GM12801 (cell line): ENCODE results near the gene FBXW7.

ENCODE experiments used
- TF ChIP-seq, protein P1 (sequence below): IDR thresholded peaks from one replicate; pipeline ENCODE4 v1.5.1; 2011; ENCODE audit warnings: control low read depth; ENCODE audit not compliant: insufficient read length; ENCODE audit errors: extremely low read depth

FBXW7 gene

DNA sequence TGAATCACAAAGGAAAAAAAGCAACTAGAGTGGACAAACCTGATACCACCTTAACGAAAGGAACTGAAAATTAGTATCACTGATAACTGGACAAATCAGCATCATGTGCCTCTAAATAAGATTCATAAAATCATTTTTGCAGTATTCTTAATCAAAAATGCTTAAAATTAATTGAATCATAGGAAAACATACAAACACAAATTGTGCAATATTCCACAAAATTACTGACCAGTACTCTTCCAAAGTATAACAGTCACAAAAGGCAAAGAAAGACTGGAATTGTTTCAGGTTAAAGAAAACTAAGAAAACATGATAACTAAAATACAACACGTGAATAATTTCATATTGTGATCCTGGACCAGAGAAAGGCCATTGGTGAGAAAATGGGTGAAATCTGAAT is 27.1 kb downstream of the FBXW7 start:
- TF ChIP-seq, protein P1, sequence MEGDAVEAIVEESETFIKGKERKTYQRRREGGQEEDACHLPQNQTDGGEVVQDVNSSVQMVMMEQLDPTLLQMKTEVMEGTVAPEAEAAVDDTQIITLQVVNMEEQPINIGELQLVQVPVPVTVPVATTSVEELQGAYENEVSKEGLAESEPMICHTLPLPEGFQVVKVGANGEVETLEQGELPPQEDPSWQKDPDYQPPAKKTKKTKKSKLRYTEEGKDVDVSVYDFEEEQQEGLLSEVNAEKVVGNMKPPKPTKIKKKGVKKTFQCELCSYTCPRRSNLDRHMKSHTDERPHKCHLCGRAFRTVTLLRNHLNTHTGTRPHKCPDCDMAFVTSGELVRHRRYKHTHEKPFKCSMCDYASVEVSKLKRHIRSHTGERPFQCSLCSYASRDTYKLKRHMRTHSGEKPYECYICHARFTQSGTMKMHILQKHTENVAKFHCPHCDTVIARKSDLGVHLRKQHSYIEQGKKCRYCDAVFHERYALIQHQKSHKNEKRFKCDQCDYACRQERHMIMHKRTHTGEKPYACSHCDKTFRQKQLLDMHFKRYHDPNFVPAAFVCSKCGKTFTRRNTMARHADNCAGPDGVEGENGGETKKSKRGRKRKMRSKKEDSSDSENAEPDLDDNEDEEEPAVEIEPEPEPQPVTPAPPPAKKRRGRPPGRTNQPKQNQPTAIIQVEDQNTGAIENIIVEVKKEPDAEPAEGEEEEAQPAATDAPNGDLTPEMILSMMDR, result no peak

DNA sequence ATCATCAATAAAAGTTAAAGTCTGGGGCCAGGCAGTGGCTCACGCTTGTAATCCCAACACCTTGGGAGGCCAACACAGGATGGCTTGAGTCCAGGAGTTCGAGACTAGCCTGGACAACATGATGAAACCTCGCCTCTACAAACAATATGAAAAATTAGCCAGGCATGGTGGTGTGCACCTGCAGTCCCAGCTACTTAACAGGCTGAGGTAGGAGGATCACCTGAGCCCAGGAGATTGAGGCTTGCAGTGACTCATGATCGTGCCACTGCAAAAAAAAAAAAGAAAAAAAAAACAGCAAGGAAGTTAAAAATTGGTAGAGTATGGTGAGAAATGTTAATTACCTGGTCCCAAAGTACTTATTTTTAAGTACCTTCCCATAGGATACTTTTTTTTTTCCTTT is 27.5 kb downstream of the FBXW7 start:
- TF ChIP-seq, protein P1, result no peak

DNA sequence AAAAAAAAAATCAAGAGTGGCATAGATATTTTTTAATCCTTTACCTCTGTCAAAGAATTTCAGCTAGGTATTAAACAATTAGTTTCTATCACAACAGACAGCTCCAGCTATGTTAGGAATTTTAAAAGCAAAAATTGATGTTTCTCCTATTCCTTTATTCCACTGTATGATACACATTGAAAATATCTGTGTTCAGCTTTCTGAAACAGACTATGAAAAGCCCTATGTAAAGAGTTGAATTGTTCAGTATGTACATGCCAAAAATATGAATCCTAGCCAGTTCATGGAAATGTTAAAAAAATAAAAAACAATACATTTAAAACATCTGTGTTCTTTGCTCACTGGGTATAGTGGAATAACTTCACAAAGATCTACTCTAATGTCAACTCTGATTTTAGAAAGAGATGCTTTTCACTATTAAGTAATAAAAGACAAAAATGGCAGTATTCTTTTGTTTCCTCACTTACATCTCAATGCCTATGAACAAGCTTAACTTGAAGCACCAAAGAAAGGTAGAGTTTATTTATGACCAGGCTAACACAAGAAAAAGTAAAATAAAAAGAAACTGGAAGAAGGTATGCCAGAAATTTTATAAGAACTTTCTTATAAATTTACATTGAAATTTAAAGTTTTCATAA is 32.1 kb downstream of the FBXW7 start:
- TF ChIP-seq, protein P1, result no peak

DNA sequence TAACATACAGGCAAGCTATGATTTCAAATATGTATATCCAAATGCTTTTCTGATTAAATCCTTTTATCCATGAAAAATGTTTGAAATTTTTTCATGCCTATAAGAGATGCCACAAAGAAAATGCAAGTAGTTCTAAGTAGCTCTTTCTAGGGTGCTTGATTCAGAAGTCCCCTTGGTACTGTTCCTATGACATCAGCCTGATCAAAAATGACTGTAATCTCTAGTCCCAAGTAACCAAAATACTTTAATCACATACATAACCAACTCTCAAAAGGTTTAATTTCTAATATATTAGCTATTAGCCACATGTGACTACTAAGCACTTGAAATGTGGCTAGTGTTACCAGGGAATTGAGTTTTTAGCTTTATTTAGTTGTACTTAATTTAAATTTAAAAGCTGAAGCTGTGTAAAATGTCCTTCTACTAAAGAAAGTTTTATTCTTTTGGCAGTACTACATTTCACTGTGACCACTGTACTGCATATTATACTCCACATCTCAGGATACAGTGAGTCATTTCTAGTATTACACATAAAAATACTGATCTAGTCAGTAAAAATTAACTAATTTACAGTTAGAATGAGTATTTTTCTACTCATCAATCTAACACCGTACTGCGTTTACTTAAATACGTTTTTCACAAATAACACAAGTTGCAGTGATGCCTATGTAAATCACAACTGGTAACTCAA is 33.9 kb downstream of the FBXW7 start:
- TF ChIP-seq, protein P1, result no peak

DNA sequence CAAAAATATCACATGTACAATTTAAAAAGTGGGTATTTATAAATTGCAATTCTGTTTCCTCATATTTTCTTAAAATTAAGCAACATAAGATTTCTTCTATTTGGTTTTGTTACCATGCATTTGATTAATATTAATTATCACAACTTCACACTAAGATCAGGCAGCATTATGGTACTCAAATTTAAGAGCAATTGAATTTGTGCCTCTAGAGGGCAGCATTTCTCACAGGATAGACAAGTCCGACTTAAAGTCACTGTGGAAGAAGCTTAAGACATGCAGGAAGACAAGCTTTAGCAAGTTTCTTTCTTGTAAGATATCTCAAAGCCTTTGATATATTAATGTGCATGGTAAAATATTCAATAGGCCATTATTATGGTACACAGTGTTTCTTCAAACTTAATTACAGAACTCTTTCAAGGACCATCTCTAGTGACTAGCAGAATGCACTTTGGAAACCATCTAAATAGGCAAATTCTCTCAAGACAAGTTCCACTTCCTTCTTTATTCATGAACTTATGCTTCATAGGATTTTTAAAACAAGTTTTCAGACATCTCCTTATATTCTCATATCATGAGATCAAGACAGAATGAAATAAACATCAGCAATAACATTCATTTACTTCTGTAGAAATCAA is 35.0 kb downstream of the FBXW7 start:
- TF ChIP-seq, protein P1, result peak; percentile 4

DNA sequence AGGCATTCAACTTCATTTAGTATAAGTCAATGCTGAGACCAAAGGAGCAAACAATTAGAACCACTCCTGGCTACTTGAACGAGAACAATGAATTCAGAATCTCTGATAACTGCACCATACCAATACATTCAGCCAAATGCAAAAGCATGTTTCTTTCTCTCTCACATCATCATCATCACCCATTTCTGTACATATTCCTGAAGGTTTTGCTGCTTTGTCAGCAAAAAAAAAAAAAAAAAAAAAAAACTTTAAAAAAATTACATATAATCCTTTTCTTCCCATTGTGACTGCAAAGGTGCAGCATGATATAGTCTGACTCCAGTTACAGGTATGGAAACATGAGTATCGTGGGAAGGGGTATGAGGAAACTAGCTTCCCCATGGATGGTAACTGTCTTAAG is 35.6 kb downstream of the FBXW7 start:
- TF ChIP-seq, protein P1, result no peak

DNA sequence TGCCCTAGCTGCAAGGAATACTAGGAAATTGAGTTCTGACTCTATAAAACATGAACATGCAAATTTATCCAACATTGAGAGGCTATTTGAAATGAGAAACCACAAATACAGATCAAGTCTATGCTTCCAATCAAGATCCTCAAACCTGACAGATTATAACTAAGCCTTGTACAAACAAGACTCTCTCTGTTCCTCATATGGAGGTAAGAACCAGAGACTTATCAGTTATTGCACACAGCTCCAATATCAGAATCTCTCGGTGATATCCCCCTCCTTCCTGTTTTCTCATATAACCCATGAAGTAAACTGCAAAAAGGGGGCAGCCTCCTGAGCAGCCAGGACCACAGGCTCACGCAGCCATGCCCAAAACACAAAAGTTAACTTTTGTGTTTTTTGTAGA is 36.5 kb downstream of the FBXW7 start:
- TF ChIP-seq, protein P1, result no peak
